NCI-H1417 (cell line): ENCODE data around the gene APMAP.

Experiments
- DNase-seq, 3 experiments: peaks; one replicate each; lab custom pipeline; 2025; lab: John Stamatoyannopoulos, UW

APMAP gene

DNA sequence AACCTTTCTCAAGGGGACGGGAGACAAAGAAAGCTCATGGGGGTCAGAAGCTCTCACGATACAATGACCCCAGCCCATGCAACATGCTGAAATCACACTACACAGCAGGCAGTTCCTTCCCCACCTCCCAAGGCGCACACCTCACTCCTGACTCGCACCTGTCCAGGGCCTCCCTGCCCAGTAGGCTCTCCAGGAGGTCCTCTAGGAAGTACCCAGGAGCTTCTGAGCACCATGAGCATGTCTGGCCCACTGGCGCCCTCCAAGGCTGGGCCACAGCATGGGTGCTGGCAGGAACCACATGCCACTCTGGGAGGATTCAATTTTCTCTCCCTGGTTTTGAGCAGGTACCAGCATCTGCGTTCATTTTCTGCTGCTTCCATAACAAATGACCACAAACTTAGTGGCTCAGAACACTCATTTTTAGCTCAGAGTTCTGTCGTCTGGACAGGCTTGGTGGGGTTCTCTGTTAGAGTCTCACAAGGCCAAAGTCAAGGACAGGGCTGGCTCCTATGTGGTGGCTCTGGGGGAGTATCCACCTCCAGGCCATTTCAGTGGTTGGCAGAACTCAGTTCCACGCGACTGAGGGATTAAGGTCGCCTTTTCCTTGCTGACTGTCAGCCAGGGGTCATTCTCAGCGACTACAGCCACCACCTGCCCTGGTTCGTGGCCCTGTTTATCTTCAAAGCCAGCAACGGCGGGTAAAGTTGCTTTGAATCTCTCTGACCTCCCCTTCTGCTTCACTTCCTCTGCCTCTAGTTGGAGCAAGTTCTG, 32.7 kb upstream of the APMAP start:
- DNase-seq = no peak

DNA sequence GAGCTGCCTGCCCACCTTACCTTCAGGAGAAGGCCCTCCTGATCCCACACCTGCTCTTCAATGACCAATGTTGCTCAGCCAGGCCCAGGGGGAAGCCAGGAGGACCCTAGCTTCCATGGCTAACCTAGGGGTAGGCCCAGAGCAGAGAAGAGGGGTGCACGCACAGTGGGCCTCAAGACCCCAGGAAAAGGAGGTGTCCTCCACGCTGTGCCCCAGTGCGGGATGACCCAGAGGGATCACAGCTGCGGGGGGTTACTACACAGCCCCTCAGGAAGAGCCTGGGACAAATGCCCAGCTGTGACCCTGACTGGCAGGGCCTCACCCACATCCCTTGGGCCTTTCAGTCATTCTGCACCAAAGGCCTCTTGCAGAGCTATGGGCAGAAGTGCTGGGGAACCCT, 31.6 kb upstream of the APMAP start:
- no peak for DNase-seq

DNA sequence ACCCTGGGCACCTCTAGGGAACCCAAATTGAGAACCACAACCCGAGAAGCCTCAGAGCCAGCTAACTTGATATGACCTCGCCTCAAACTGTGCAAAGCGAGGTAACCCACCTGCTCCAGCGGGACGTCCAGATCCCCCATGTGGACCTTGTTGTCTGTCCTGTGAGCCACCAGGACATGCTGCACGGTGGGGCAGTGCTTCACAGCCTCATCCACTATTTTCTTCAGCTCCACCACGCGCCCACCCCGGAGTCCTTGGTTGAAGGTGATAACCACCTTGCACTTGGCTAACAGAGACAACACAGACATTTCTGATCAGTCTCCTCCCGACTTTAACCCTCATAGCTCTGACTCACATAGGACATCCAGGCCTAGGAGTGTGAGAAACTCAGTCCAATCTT, 30.8 kb upstream of the APMAP start:
- no peak for DNase-seq

GRCh38 chr20:25022680-25023079, 30.1 kb upstream of the APMAP start:
- DNase-seq = no peak

- DNase-seq = no peak
These were observed 28.8 kb upstream of the APMAP start for GRCh38 chr20:25021336-25021735.

- DNase-seq = no peak
These were observed 28.4 kb upstream of the APMAP start for GRCh38 chr20:25020901-25021301.

GRCh38 chr20:25020345-25020744, 27.8 kb upstream of the APMAP start:
- no peak for DNase-seq

DNA sequence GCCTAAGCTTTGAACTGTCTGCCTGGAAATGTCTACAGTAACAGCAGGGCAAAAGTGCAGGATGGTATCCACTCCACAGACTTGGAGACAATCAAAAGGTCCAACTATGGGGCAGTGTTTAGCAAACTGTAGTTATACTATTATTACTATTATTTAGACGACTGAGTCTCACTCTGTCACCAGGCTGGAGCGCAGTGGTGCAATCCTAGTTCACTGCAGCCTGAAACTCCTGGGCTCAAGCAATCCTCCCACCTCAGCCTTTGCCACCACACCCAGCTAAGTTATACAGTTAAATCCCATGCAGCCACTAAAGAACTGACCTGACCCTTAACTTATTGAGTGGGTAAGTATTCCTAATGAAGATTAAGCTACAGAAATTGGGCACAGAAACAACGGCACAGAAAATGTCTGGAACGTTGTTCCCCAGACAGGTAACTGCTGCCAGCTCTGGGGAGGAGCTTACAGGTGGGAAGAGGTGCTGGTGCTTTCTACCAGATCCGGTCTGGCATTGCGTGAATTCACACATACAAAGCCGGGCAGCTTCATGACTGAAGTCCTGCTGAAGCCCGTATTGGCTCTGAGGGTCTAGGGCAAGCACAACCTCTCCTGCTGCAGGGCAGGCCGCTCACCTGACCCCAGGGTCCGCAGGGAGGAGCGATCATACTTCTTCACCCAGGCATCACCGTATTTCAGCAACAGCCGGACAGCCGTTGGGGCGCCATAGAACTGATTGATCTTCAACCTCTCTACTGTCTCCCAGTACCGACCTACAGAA, 27.0 kb upstream of the APMAP start:
- DNase-seq = no peak

GRCh38 chr20:25018841-25019240, 26.3 kb upstream of the APMAP start:
- DNase-seq = no peak

- no peak for DNase-seq
These were observed 25.9 kb upstream of the APMAP start for GRCh38 chr20:25018425-25018824.

DNA sequence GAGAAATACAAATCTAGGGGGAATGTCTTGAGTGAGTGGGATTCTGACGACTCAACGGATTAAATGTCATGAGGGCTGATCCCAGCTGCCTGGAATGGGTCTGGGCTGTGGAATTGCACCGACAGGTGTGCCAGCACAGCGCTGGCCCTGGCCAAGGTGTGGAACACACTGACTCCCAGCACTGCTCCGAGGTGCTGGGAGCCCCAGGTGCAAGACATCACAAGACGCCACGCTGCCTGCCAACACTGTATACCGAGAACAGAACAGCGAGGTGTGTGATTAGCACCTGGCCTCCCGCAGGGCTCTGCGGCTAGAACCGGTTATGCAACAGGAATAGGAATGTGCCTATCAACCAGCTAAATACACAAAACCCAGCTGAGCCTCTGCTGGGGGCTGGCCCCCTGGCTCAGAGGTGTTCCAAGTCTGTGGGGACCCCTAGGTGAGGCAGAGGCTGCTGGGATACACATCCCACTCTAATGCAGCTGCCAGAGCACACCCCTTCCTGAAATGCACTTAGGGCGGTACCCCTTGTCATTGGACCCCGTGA, 24.8 kb upstream of the APMAP start:
- peak; percentile 30 to 94 (median 88) for DNase-seq

DNA sequence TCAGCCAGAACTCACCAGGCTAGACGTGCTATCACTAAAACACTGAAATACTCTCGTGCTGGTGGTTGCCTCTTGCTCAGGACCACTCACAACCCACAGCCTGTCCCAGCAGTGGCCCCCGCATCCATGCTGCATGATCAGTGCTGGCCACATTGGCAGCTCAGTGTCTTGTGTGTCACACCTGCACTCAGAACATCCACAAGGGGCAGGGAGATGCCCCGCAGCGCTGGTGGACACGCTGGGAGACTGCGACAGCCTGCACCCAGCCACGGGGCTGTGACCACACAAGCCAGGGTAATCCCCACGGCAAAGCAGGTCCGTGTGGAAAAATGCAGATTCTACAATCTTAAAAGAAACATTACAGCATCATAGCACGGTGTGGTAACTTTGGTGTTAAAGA, 23.9 kb upstream of the APMAP start:
- no peak for DNase-seq

- peak in 1 of 3 experiments; percentile 21 for DNase-seq
These were observed 23.4 kb upstream of the APMAP start for GRCh38 chr20:25015986-25016385.

DNA sequence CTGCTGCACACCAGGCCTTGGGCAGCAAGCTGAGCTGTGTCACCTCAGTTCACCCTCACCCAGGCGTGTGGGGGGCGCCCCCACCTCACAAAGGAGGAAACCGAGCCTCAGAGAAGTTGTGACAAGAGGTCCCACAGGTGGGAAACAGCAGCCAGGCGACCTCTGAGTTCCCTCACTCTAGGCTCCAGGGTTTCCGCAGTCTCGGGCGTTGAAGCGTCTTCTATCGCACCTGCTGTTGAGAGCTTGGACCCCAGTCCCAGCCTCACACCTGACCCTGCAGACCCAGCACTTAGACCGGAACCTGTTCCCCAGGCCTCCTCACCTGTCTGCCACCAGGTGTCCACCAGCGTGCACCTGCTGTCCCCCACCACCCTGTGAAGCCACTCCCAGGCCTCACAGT, 22.3 kb upstream of the APMAP start:
- DNase-seq = peak in 2 of 3 experiments; percentile 19 to 51

DNA sequence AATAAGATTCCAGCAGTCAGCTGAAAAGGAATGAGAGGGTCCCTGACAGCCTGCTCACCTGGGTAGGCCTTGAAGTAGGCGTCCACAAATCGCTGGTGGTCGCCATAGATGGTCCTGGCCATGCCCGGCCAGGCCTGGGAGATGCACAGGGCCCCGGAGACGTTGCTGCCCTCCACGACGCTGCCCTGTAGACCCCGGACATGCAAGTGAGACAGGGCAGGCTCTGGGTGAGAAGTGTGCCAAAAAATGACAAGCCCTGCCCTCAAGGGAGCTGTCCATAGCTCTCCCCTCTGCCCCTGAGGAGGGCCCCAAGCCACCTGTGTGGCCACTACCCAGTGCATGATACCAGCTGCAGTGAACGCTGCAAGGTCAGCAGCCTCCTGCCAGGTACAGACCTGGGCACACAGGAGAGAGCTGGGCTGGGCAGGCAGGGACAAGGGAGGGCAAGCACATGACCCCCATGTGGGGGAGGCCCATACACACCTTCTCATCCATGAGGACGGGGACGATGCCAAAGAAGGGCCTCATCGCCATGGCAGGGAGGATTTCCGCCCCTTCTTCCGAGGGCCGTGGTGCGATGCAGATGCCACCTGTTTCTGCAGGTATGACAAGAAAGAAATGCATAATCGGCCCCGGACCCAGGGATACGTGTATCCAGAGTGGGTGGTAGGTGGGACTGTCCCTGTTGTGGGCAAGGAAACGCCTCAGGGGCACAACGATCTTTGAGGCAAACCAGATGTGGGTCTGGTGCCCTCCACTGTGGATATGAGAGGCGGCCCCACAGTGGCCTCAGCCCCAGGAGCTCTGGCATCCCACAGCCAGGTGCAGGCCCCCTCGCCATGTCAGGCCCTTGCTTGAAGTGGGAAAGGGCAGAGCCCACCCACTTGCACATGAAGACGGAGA, 21.2 kb upstream of the APMAP start:
- DNase-seq = no peak

DNA sequence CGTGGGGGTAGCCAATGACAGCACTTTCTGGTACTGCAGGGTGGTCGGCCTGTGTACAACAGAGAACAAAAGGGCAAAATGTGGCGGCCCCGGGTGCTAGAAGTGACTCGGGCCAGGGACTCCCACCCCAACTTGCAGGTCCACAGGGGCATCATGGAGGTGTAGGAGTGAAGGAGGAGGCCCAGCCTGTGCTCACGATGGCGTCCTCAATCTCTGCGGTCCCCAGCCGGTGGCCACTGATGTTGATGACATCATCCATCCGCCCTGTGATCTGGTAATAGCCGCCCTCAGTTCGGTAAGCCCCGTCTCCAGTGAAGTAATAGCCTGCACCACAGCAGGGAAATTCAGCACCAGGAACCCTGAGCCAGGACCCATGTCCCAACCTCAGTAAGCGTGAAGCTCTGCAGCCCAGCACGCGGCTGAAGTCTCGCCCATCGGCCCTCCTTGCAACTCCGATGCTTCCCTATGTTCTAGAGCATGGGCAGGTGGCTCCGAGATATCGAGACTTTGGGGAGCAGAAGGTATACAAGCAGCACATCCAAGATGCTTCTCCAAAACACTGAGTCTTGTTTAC, 20.2 kb upstream of the APMAP start:
- DNase-seq = no peak

GRCh38 chr20:25011831-25012241, 19.3 kb upstream of the APMAP start:
- DNase-seq = no peak

- no peak for DNase-seq
These were observed 18.7 kb upstream of the APMAP start for GRCh38 chr20:25011261-25011660.

DNA sequence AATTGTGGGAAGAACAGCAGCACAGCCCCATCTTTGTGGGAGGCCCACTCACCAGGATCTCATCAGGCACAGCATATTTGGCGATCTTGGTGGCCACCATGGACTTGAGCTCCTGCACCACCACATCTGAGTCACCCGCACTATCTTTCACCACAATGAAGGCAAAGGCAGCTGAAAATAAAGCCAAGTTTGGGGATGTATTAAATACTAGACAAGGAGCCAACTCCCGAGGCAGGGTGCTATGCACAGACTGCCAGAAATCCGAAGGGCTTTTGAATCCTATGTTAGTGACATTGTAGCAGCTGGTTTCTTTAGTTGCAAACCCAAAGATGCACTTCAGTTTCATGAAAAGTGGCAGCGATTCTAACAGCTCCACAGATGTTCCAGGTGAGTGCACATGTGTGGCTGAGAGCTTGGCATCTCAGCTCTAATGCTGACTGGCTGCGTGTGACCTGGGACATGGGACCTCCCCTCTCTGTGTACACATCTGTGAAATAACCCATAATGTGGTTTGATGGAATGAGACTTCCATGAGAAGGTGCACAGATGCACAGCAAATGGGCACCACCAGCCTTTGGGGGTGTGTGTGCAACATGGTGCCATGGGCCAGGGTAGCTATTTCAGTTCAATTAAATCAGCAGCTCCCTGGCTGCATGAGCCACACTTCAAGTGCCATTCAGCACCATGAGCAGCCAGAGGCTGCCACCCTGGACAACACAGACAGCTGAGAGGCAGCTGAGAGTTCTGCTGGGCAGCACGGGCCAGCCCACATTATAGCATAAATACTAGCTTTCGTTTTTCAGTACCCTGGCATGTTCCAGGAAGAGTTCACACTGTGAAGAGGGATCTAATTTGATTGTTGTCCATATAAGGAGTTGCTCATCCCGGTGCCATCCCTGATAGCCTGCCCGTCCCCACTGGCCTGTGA, 16.9 kb upstream of the APMAP start:
- peak in 1 of 3 experiments; percentile 42 for DNase-seq

DNA sequence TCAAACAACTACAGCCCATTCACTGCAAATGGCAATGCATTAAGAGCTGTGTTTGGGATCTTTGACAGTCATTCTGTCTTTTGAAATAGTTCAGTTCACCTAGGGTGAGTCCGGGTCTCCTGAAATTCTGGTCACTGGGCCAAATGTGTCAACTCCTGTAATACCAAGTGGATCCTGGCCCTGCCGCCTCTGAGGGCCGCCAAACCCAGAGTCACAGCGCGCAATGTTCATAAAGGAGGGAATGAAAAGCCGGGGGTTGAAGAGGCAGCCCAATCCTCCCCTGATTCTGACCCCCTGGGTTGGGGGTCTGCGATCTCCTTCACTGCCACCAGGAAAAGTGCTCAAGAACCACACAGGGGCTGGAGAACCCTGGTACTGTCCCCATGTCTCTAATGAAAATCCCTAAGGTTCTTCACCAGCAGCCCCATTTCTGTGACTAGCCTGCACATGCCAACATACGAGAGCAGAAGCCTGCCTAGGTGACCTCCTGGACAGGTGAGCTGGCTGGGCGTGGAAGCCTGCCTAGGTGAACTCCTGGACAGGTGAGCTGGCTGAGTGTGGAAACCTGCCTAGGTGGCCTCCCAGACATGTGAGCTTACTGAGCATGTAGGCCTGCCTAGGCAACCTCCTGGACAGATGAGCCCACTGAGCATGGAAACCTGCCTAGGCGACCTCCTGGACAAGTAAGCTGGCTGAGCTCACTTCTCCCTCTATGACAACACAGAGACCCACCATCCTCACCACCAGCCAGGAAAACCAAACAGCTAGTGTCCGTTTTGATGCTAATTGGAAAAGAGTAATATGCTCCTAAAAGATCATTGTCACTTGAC, 16.1 kb upstream of the APMAP start:
- no peak for DNase-seq
